SK-N-SH (cell line): ENCODE measurements around the gene TMCO6.

Experiments used
- CTCF ChIP-seq: fragments of 200-600 bp; sonication (generic); IDR thresholded peaks from 2 replicates; pipeline ENCODE4 v1.6.1; 2017; ENCODE audit warnings: antibody characterized with exemption, mild to moderate bottlenecking, moderate library complexity
- EZH2phosphoT487 ChIP-seq: fragments of 200-600 bp; sonication (generic); IDR thresholded peaks from 2 replicates; pipeline ENCODE4 v1.6.1; 2017; ENCODE audit warnings: low read depth, mixed run types, mild to moderate bottlenecking, antibody characterized with exemption, moderate library complexity, borderline replicate concordance
- MAX ChIP-seq: IDR thresholded peaks from 2 replicates; pipeline ENCODE4 v1.4.0; 2012; ENCODE audit warnings: low read depth
- NFIC ChIP-seq: IDR thresholded peaks from 2 replicates; pipeline ENCODE4 v1.4.0; 2012; ENCODE audit warnings: borderline replicate concordance
- POLR2AphosphoS5 ChIP-seq: IDR thresholded peaks from 2 replicates; pipeline ENCODE4 v1.6.1; 2012; ENCODE audit warnings: low read depth, low read length
- REST ChIP-seq: IDR thresholded peaks from 2 replicates; pipeline ENCODE4 v1.6.1; 2012; ENCODE audit warnings: mild to moderate bottlenecking, low read depth, low read length, moderate library complexity
- RXRA ChIP-seq: IDR thresholded peaks from 2 replicates; pipeline ENCODE4 v1.4.0; 2012; ENCODE audit warnings: low read depth, mild to moderate bottlenecking, borderline replicate concordance
- TAF1 ChIP-seq: IDR thresholded peaks from 2 replicates; pipeline ENCODE4 v1.6.1; 2012; ENCODE audit warnings: low read depth, mild to moderate bottlenecking, low read length, moderate library complexity, borderline replicate concordance
- USF1 ChIP-seq: IDR thresholded peaks from 2 replicates; pipeline ENCODE4 v1.4.0; 2012; ENCODE audit warnings: low read depth, borderline replicate concordance

GRCh38 chr5:140664359-140665119 lies 25.3 kb downstream of the TMCO6 start, which contains the start of gene WDR55:
- no peak for TF ChIP-seq CTCF
- no peak for TF ChIP-seq EZH2phosphoT487
- no peak for TF ChIP-seq NFIC
- peak; percentile 40; the same call in 1 of the 2 replicates for TF ChIP-seq RXRA
- TF ChIP-seq MAX: peak; percentile 62
- TF ChIP-seq REST: no peak
- peak; percentile 97 for TF ChIP-seq POLR2AphosphoS5
- TF ChIP-seq USF1: no peak
- peak; percentile 89 for TF ChIP-seq TAF1
